GF-D8 (cell line): Measurements from ENCODE around the gene NME7.

ENCODE experiments used
- DNase-seq: peaks from one replicate; lab custom pipeline; 2025; lab: John Stamatoyannopoulos, UW

NME7 gene

GRCh38 chr1:169106095-169106920 lies 261.3 kb downstream of the NME7 start, which contains the start of gene ATP1B1:
TSS of gene ATP1B1 (plus strand) at chr1:169106690. CDS start at chr1:169106830, 140 bp downstream.
- peak; percentile 15 for DNase-seq

- DNase-seq, result peak; percentile 38
These were observed 262.0 kb downstream of the NME7 start for GRCh38 chr1:169105434-169106094.

DNA sequence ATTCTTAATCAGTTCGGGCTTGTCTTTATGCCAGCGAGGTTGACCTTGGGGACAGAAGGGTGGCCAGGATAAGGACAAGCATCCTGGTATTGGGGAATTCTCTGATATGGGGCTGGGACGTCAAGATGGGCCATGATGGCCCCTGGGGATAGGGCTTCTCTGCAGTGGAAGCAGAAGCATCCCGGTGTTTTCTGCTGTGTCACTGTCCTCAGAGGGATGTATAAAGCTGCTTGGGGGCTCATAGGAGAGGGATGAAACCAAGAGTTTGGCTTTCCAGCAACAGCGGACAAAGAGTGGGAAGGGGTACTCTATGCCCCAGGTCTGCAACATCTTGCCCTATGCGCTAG lies 262.5 kb downstream of the NME7 start:
- DNase-seq, result no peak

- no peak for DNase-seq
These were observed 264.1 kb downstream of the NME7 start for GRCh38 chr1:169103480-169103893.

- DNase-seq, result no peak
These were observed 264.6 kb downstream of the NME7 start for GRCh38 chr1:169103002-169103401.

GRCh38 chr1:169102567-169102966 lies 265.0 kb downstream of the NME7 start:
- no peak for DNase-seq

- no peak for DNase-seq
These were observed 266.9 kb downstream of the NME7 start for GRCh38 chr1:169100651-169101088.

DNA sequence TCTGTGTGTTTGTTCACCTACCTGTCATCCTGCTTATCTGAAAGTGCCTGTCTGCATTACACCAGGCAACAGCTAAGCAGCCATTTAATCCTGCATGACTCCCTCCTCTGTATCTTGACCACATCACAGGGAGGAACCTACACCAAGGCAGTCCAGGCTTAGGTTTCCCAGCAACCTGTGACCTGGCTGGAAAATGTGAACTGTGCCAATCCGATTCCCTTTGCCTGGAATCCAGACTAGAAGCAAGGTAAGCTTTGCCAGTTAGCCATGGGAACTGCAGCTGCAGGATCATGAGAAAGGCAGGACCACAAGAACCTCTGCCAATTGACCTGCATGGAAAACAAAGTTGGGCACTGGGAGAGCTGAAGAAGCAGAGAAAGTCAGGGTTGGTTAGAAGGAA lies 267.4 kb downstream of the NME7 start:
- DNase-seq, result no peak

- no peak for DNase-seq
These were observed 268.0 kb downstream of the NME7 start for GRCh38 chr1:169099561-169099960.

DNA sequence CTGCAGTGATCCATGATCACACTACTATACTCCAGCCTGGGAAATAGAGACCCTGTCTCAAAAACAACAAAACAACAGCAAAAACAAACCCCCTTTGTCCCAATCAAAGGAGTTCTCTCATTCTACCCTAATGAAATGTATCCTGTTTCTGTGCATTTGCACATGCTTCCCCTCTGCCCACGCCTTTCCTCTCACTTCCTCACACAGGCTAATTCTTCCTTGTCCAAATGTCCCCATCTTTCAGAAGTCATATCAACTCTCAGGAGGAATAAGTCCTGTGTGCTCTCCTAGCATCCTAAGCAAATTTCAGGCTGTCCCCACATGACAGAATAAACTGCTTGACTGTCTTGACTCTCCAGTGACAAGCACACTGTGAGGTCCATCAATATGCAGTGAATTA lies 269.2 kb downstream of the NME7 start:
- no peak for DNase-seq

GRCh38 chr1:169094897-169095569 lies 272.6 kb downstream of the NME7 start:
- DNase-seq, result no peak

- DNase-seq, result no peak
These were observed 275.2 kb downstream of the NME7 start for GRCh38 chr1:169092399-169092798.

DNA sequence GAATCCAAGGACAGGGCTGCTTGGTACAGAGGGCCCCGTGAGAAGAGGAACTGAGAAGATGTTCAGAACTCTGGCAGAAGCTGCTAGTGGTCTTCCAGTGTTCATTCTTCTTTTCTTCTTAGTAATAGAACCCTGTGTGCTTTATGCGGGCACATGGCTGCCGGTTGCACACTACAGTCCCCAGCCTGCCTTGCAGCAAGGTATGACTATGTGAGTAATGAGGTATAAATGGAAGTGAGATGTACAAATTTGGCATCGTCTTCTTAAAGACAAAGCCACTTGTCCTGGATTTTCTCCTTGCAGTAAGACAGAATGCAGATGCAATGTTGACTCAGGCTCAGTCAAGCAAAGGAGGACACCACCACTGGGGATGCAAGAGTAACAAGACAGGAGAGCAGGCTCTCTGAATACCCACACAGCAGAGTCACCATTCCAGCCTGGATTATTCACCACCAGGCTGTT lies 276.1 kb downstream of the NME7 start:
- DNase-seq, result no peak

GRCh38 chr1:169090900-169091311 lies 276.7 kb downstream of the NME7 start:
- DNase-seq, result no peak

DNA sequence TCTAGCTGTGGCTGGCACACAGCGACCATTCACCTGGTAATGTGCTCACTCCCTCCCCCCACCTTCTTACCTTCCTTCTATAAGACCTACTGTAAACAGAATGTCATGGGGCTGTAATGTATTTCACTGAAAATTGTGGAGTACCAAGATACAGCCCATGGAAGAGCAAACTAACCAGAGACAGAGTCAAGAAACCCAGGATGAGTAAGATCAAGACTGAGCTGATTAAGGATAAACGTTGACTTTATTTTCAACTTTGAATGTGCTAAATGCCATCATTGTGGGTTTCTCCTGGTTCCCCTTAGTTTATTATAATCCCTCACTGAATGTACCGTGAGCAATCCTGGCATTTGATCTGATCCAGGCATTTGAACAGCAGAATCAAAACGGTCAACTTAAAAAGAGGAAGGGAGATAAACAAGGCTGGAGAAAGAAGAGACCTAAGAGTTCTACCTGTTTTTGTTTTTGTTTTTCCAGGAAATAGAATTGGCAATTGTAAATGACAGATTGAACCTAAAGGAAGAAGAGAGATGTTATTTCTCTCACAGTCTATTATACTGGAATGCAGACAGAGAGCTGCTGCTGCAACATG lies 277.2 kb downstream of the NME7 start:
- DNase-seq, result no peak

DNA sequence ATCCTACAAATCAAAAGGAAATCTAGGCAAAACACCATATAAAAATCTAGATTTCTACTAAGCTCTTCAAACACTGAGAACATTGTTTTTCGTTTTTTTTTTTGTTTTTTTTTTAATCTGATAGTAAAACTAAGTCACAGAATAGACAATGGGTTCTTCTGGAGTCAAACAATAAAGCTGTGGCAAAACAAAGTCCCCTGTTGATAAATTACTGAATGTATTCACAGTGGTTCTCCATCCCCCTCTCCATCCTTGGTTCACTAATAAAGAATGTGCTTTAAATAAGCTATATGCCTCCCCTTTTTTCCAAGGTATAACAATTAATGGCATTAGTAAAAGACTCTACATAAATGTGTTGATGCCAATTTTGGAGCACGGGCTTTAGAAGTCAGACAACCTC lies 277.8 kb downstream of the NME7 start:
- DNase-seq, result no peak

- no peak for DNase-seq
These were observed 279.7 kb downstream of the NME7 start for GRCh38 chr1:169087876-169088275.

DNA sequence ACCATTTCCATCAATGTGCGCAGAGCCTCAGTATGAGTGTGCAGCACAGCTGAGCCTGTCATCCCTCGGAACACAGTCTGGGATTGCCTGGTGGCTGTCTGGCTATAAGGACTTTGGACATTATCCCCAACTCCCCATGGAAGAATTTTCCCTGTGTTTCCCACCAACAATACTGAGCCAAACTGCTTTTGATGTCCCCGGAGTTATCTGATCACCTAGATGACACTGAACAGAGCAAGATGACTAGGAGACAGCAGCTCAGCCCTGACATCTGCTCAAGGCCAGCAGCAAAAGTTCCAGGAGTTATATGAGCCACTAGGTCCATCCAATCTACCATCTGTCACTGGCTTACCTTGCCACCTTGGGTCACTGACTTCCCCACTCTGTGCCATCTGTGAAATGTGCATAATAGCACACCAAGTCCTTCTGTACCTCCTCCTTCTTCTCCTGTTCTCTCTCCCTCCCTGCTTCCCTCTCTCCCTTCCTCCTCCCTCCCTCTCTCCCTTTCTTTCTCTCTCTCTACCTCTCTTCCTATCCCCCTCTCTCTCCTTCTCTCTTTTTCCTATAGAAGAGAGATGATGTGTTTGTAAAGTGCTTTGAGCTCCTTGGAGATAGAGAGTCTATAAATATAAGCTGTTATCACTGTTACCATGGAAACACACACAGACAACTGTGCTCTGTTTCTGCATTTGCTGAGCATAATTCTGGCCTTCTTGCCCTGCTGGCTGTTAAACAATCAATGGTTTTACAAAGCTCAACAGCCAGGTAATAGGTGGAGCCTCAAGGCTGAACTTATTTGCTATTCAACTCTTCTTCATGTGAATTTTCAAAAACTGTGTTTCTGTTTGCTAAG lies 280.8 kb downstream of the NME7 start:
- no peak for DNase-seq

- DNase-seq, result no peak
These were observed 281.7 kb downstream of the NME7 start for GRCh38 chr1:169085911-169086310.
